ENCODE measurements around the gene TAB3. TPM values are rescaled to one million over a fixed set of nuclear protein-coding genes. Genes with fewer than 3 reads are reported as not detected.

The TAB3 gene
- total and polyA plus RNA-seq, 10 of the 15 experiments (the other 5 are each of a cell fraction or from before 2014, with no cell fraction given) = 1.7 to 22.1 (median 9.1) TPM

GRCh38 chrX:30793767-30794103 is 95.3 kb downstream of the TAB3 start:
- no peaks in the 10 kb centered on the region for H3K79me2 ChIP-seq (ENCODE audit: control insufficient read depth, insufficient read depth, low read length)
- no peaks in the 10 kb centered on the region for H3K27me3 ChIP-seq (replicated peaks in 1 of 2; ENCODE audit: control insufficient read depth in 2 of 2, insufficient read depth in 2 of 2, low read length in 1 of 2)
- ATAC-seq (no peak), DNase-seq (ENCODE audit: low read depth, low spot score) (no peak), FAIRE-seq (no peak)
- WGBS (ENCODE audit: insufficient coverage, insufficient replicate concordance, low lambda C conversion rate, missing lambda C conversion rate) = 91% methylated on average over 1 of the region's 1 CpG
- intact Hi-C loops (cut with micrococcal nuclease; ENCODE audit: unreplicated experiment) = no loop called here
- RAD21 ChIA-PET (ENCODE audit: unreplicated experiment) = no interaction called here
- no peak overlapping the region for H2AFZ ChIP-seq (ENCODE audit: control insufficient read depth, low read depth, low read length)
- TF ChIP-seq NRF1 (conservative IDR thresholded peaks at IDR 0.05; ENCODE audit: low read depth, low read length) (no peak), NFYB (IDR thresholded peaks at IDR 0.05; ENCODE audit: insufficient read depth, low read depth, low read length) (no peak), POLR2A (IDR thresholded peaks at IDR 0.05; ENCODE audit: low read depth, low read length) (no peak), TCF12 (IDR thresholded peaks at IDR 0.05; ENCODE audit: low read depth, low read length) (no peak), NR2F1 (conservative IDR thresholded peaks at IDR 0.05) (no peak), SMARCA5 (IDR thresholded peaks at IDR 0.05) (no peak), TCF3 (IDR thresholded peaks at IDR 0.05; ENCODE audit: borderline replicate concordance, insufficient read depth, low read depth, low read length) (no peak), NR2C1 (IDR thresholded peaks at IDR 0.05) (no peak), IRF3 (IDR thresholded peaks at IDR 0.05) (no peak), ZZZ3 (IDR thresholded peaks at IDR 0.05; ENCODE audit: control insufficient read depth, insufficient read length, low read depth) (no peak), E2F4 (IDR thresholded peaks at IDR 0.05; ENCODE audit: low read depth, low read length) (no peak), FOS (IDR thresholded peaks at IDR 0.05; ENCODE audit: borderline replicate concordance, extremely low read depth, insufficient read length) (no peak), GABPA (IDR thresholded peaks at IDR 0.05; ENCODE audit: low read depth) (no peak)
- in situ Hi-C loops (cut with MboI) = no loop called here
- CTCF ChIA-PET = no interaction called here
- no peaks in the 10 kb centered on the region; the same call in 2 of the 3 replicates for H3K9me3 ChIP-seq (replicated peaks; ENCODE audit: control insufficient read depth, insufficient read depth, low read length)
- no TSS peak for BruUV-seq (replicated peaks)
- no peak overlapping the region for H3K27ac ChIP-seq (ENCODE audit: control insufficient read depth, insufficient read depth)
- H3K4me3 ChIP-seq = no peak overlapping the region
- no peak overlapping the region for H3K9ac ChIP-seq (ENCODE audit: control insufficient read depth, insufficient read depth, low read length)
- POLR2A ChIA-PET = no interaction called here
- H3K4me2 ChIP-seq (ENCODE audit: control insufficient read depth, insufficient read depth) = no peak overlapping the region
- SMC1A ChIA-PET (ENCODE audit: uncharacterized antibody, unreplicated experiment) = no interaction called here
- H3K36me3 ChIP-seq (ENCODE audit: control insufficient read depth in 2 of 2, insufficient read depth in 2 of 2, low read length in 1 of 2) = no peaks in the 10 kb centered on the region
- no peaks in the 10 kb centered on the region for H3K4me1 ChIP-seq (ENCODE audit: control insufficient read depth, insufficient read depth, low read length)
- no peaks in the 10 kb centered on the region for H4K20me1 ChIP-seq (ENCODE audit: control insufficient read depth, insufficient read depth)

All from GM12878 (cell line).